GM10266 (cell line): Measurements from ENCODE around the gene ZNF202.

Experiments
- DNase-seq: peaks from one replicate; pipeline ENCODE4 v3.0.0; 2012; ENCODE audit errors: extremely low spot score
- CTCF ChIP-seq: IDR thresholded peaks from 2 replicates; pipeline ENCODE4 v1.5.1; 2012; ENCODE audit warnings: mild to moderate bottlenecking, low read depth; ENCODE audit not compliant: control insufficient read depth, insufficient read depth; ENCODE audit errors: missing control alignments

The ZNF202 gene

GRCh38 chr11:123742724-123743120, 1.3 kb upstream of the ZNF202 start:
- no peak for DNase-seq
- TF ChIP-seq CTCF, result no peak

- DNase-seq, result no peak
- no peak for TF ChIP-seq CTCF
Measured at GRCh38 chr11:123742031-123742723, 717 bp upstream of the ZNF202 start.

- peak; percentile 39 for DNase-seq
- no peak for TF ChIP-seq CTCF
Measured at GRCh38 chr11:123740787-123741158, 687 bp downstream of the ZNF202 start.

- TF ChIP-seq CTCF, result no peak
Measured at GRCh38 chr11:123738374-123738773, 3.1 kb downstream of the ZNF202 start.

GRCh38 chr11:123736769-123737168, 4.7 kb downstream of the ZNF202 start:
- no peak for TF ChIP-seq CTCF

More at GRCh38 chr11:123738374-123738773, 3.1 kb downstream of the ZNF202 start:
- DNase-seq, result no peak

GRCh38 chr11:123729602-123730001, 11.9 kb downstream of the ZNF202 start:
- no peak for DNase-seq
- TF ChIP-seq CTCF, result no peak

More at GRCh38 chr11:123736769-123737168, 4.7 kb downstream of the ZNF202 start:
- DNase-seq, result no peak

- TF ChIP-seq CTCF, result no peak
- DNase-seq, result no peak
Measured at GRCh38 chr11:123725995-123726655, 15.3 kb downstream of the ZNF202 start.
